Measurements from ENCODE around the gene MAML1.

MAML1 gene

GRCh38 chr5:179824745-179825112 is 92.1 kb downstream of the MAML1 start:
- Histone ChIP-seq H3K36me3 (peaks cover 17% of the 10 kb centered on the region), H3K4me3 (ENCODE audit: low read depth, low read length) (no peak overlapping the region), H3K9me3 (ENCODE audit: severe bottlenecking) (no peaks in the 10 kb centered on the region), H3K27ac (no peak overlapping the region), H3K27me3 (ENCODE audit: insufficient read depth, low read depth, severe bottlenecking) (no peaks in the 10 kb centered on the region)
- TF ChIP-seq, protein P1, sequence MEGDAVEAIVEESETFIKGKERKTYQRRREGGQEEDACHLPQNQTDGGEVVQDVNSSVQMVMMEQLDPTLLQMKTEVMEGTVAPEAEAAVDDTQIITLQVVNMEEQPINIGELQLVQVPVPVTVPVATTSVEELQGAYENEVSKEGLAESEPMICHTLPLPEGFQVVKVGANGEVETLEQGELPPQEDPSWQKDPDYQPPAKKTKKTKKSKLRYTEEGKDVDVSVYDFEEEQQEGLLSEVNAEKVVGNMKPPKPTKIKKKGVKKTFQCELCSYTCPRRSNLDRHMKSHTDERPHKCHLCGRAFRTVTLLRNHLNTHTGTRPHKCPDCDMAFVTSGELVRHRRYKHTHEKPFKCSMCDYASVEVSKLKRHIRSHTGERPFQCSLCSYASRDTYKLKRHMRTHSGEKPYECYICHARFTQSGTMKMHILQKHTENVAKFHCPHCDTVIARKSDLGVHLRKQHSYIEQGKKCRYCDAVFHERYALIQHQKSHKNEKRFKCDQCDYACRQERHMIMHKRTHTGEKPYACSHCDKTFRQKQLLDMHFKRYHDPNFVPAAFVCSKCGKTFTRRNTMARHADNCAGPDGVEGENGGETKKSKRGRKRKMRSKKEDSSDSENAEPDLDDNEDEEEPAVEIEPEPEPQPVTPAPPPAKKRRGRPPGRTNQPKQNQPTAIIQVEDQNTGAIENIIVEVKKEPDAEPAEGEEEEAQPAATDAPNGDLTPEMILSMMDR (IDR thresholded peaks at IDR 0.05; ENCODE audit: low read depth, low read length): no peak
- DNase-seq: no peak

DNA sequence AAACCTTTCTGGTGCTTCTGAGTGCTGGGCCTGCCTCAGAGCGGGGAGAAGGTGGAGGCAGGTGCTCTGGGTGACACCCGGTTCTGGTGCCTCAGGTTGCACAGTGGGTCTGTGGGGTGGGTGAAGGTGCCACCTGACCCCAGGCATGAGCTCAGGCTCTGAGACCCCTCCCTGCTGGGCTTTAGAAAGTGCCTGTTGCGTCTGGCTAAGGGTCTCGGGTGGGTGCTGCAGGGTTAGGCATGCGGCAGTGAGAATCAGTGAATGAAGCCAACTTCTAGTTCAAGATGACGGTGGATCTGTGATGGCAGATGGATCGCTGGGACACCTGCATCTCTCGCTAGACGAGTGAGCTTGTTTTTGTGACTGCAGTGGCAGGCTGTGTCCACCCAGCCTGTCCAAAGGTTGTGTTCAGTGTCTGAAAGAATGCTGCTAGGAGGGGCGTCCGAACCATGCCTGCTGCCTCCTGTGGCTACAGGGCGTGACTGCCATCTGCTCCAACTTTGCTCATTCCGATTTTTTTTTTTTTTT is 93.1 kb downstream of the MAML1 start:
- peaks cover 20% of the 10 kb centered on the region for H3K36me3 ChIP-seq
- H3K4me3 ChIP-seq (ENCODE audit: low read depth, low read length): no peak overlapping the region
- TF ChIP-seq, protein P1 (IDR thresholded peaks at IDR 0.05; ENCODE audit: low read depth, low read length): no peak
- H3K27me3 ChIP-seq (ENCODE audit: insufficient read depth, low read depth, severe bottlenecking): no peaks in the 10 kb centered on the region
- no peaks in the 10 kb centered on the region for H3K9me3 ChIP-seq (ENCODE audit: severe bottlenecking)
- DNase-seq: no peak
- H3K27ac ChIP-seq: no peak overlapping the region

Measured in WERI-Rb-1 (cell line).